ENCODE data around the gene ALG8. TPM values are rescaled to one million over a fixed set of nuclear protein-coding genes. Genes with fewer than 3 reads are reported as not detected.

ALG8 gene
- total RNA-seq, 1 donor = 38.4 TPM

DNA sequence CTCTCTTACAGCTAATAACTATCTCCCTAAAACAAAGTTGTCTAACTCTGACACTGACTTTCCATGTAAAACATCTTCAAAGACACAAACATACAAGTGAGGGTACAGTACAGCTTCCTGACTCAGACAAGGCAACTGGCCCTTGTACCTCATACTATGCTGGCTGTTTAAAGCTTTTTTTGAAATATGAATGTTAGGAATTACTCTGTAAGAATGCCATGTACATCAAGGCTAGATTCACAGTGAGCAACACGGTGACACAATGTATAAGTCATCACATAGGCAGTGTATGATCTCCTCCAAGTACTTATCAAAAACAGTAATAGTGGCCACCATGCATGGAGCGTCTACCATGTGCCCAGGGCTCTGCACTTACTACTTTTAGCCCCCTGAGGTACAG lies 28.6 kb downstream of the ALG8 start:
- Histone ChIP-seq H2AFZ (ENCODE audit: low read length) (no peak overlapping the region), H4K20me1 (ENCODE audit: insufficient read depth, low read length) (no peaks in the 10 kb centered on the region), H3K4me2 (ENCODE audit: insufficient read depth, low read length) (no peak overlapping the region), H3K27me3 (ENCODE audit: insufficient read depth, low read length) (no peaks in the 10 kb centered on the region), H3K4me3 (ENCODE audit: insufficient read depth, low read length) (no peak overlapping the region), H3K4me1 (ENCODE audit: insufficient read depth, low read length) (no peaks in the 10 kb centered on the region), H3K36me3 (ENCODE audit: insufficient read depth, low read length) (peaks cover 18% of the 10 kb centered on the region), H3K9me3 (ENCODE audit: low read depth, low read length) (no peaks in the 10 kb centered on the region), H3K27ac (ENCODE audit: low read depth, low read length) (no peak overlapping the region), H3K79me2 (ENCODE audit: insufficient read depth, low read length) (no peaks in the 10 kb centered on the region)
- TF ChIP-seq, protein P1, sequence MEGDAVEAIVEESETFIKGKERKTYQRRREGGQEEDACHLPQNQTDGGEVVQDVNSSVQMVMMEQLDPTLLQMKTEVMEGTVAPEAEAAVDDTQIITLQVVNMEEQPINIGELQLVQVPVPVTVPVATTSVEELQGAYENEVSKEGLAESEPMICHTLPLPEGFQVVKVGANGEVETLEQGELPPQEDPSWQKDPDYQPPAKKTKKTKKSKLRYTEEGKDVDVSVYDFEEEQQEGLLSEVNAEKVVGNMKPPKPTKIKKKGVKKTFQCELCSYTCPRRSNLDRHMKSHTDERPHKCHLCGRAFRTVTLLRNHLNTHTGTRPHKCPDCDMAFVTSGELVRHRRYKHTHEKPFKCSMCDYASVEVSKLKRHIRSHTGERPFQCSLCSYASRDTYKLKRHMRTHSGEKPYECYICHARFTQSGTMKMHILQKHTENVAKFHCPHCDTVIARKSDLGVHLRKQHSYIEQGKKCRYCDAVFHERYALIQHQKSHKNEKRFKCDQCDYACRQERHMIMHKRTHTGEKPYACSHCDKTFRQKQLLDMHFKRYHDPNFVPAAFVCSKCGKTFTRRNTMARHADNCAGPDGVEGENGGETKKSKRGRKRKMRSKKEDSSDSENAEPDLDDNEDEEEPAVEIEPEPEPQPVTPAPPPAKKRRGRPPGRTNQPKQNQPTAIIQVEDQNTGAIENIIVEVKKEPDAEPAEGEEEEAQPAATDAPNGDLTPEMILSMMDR (IDR thresholded peaks at IDR 0.05; ENCODE audit: extremely low read depth, low read depth, low read length) = no peak
- no peak for DNase-seq (ENCODE audit: insufficient read length, low spot score, missing footprints)

DNA sequence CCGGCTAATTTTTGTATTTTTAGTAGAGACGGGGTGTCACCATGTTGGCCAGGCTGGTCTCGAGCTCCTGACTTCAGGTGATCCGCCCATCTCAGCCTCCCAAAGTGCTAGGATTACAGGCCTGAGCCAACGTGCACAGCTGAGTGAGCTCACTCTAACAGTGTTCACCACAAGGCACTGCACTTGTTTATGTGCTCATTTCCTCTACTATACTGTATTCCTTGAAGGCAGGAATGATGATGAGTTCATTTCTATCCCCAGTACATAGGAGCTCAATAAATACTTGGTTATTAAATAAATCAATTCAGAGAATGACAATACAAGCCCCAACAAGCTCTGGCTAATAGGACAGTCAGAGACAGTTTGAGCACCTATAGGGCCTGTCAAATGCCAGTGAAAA lies 29.1 kb downstream of the ALG8 start:
- Histone ChIP-seq H3K36me3 (ENCODE audit: insufficient read depth, low read length) (peaks cover 16% of the 10 kb centered on the region), H3K4me3 (ENCODE audit: insufficient read depth, low read length) (no peak overlapping the region), H3K27me3 (ENCODE audit: insufficient read depth, low read length) (no peaks in the 10 kb centered on the region), H3K9me3 (ENCODE audit: low read depth, low read length) (no peaks in the 10 kb centered on the region), H3K79me2 (ENCODE audit: insufficient read depth, low read length) (no peaks in the 10 kb centered on the region), H3K4me1 (ENCODE audit: insufficient read depth, low read length) (no peaks in the 10 kb centered on the region), H4K20me1 (ENCODE audit: insufficient read depth, low read length) (no peaks in the 10 kb centered on the region), H3K27ac (ENCODE audit: low read depth, low read length) (no peak overlapping the region), H2AFZ (ENCODE audit: low read length) (no peak overlapping the region), H3K4me2 (ENCODE audit: insufficient read depth, low read length) (no peak overlapping the region)
- TF ChIP-seq, protein P1 (IDR thresholded peaks at IDR 0.05; ENCODE audit: extremely low read depth, low read depth, low read length) = no peak
- no peak for DNase-seq (ENCODE audit: insufficient read length, low spot score, missing footprints)

DNA sequence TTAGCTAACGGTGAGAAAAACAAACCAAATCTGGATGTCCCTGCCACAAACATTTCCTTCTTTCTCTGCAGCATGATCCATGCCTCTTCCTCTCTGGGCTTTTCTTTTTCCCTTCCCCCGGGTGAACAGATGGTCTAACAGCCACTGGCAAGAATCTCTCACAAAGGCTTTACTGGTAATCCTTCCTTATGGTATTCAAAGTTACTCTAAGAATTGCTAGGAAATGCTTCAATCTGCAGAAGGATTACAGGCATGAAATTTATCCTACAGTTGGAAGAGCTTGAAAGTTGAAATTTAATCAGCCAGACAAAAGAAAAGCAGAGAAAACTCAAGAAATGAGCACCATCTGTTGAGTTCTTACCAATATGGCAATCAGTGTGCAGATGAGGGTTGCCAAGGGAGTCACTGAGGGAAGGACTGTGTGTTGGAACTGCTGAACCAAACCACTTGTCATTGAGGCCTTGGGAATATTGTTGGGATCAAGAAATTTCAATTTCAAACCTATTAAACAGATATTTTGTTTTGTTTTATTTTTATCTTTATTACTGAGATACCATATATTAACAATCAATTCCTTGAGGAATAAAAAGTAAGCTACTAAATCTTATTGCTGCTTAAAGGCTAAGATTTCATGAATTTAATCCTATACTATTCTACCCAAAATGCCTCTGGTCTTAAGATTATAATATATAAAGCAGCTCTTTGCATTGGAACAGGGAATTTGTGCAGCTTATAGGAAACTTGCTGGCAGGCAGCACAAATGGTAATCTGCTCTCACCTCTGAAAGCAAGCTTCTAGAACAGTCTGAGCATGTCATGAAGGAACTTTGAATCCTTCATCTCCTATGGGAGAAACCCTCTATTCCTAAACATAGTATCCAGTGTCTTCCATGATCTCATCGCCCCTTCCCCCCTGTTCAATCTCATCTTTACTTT lies 30.1 kb downstream of the ALG8 start:
- H3K27ac ChIP-seq (ENCODE audit: low read depth, low read length) = no peak overlapping the region
- H2AFZ ChIP-seq (ENCODE audit: low read length) = no peak overlapping the region
- no peak for DNase-seq (ENCODE audit: insufficient read length, low spot score, missing footprints)

More for the DNA sequence above, 30.1 kb downstream of the ALG8 start:
- Histone ChIP-seq H3K36me3 (ENCODE audit: insufficient read depth, low read length) (peaks cover 16% of the 10 kb centered on the region), H3K4me3 (ENCODE audit: insufficient read depth, low read length) (no peak overlapping the region), H3K9me3 (ENCODE audit: low read depth, low read length) (no peaks in the 10 kb centered on the region), H4K20me1 (ENCODE audit: insufficient read depth, low read length) (no peaks in the 10 kb centered on the region), H3K4me2 (ENCODE audit: insufficient read depth, low read length) (no peak overlapping the region), H3K4me1 (ENCODE audit: insufficient read depth, low read length) (no peaks in the 10 kb centered on the region), H3K27me3 (ENCODE audit: insufficient read depth, low read length) (no peaks in the 10 kb centered on the region), H3K79me2 (ENCODE audit: insufficient read depth, low read length) (no peaks in the 10 kb centered on the region)
- TF ChIP-seq, protein P1 (IDR thresholded peaks at IDR 0.05; ENCODE audit: extremely low read depth, low read depth, low read length) = no peak
